Gastroesophageal sphincter (tissue), 4 donors: Measurements from ENCODE around the gene ARMC9. TPM values are rescaled to one million over a fixed set of nuclear protein-coding genes. Genes with fewer than 3 reads are reported as not detected.

Experiments
- ATAC-seq: fragments of 150-250 bp; one replicate; pipeline ENCODE4 v1.9.1; 2016; ENCODE audit warnings: mild to moderate bottlenecking, moderate library complexity
- H3K27ac ChIP-seq, 4 donors: fragments of 200-600 bp; sonication (generic) in 3 of 4; 1 replicate in 3 of 4; 2 replicates in 1 of 4; pipeline ENCODE4 v1.5.1; 2016 to 2019
- H3K27me3 ChIP-seq: fragments of 200-600 bp; sonication (generic); one replicate; pipeline ENCODE4 v1.5.1; 2019
- H3K36me3 ChIP-seq, 2 donors: fragments of 200-600 bp; sonication (generic); one replicate each; pipeline ENCODE4 v1.5.1; 2019; ENCODE audit warnings: control low read depth in 1 of 2
- H3K4me1 ChIP-seq, 3 donors: fragments of 200-600 bp; sonication (generic); 1 replicate in 2 of 3; 2 replicates in 1 of 3; pipeline ENCODE4 v1.5.1; 2016 to 2019; ENCODE audit warnings: control low read depth in 2 of 3
- H3K4me3 ChIP-seq, 2 donors: fragments of 200-600 bp; sonication (generic); one replicate each; pipeline ENCODE4 v1.5.1; 2019; ENCODE audit warnings: mild to moderate bottlenecking in 1 of 2, moderate library complexity in 1 of 2
- H3K9me3 ChIP-seq, 3 donors: fragments of 200-600 bp; sonication (generic); one replicate each; pipeline ENCODE4 v1.5.1; 2017 to 2019; ENCODE audit warnings: control low read depth in 2 of 3
- CTCF ChIP-seq, 4 experiments: fragments of 200-600 bp in 2 of 4; fragments of 450-650 bp in 2 of 4; sonication (generic) in 1 of 4; IDR thresholded peaks; one replicate each; pipeline ENCODE4 v1.5.1; 2017 to 2019; ENCODE audit warnings: antibody characterized with exemption in 4 of 4, mild to moderate bottlenecking in 2 of 4, moderate library complexity in 2 of 4
- EP300 ChIP-seq: sonication (generic); formaldehyde crosslinking; IDR thresholded peaks from one replicate; pipeline ENCODE4 v1.6.1; 2017; ENCODE audit warnings: antibody characterized with exemption, mild to moderate bottlenecking
- POLR2A ChIP-seq, 2 donors: fragments of 450-650 bp; IDR thresholded peaks; one replicate each; pipeline ENCODE4 v1.6.1; 2017; ENCODE audit warnings: antibody characterized with exemption in 2 of 2, mild to moderate bottlenecking in 2 of 2, moderate library complexity in 1 of 2
- POLR2AphosphoS5 ChIP-seq: sonication (generic); formaldehyde crosslinking; IDR thresholded peaks from one replicate; pipeline ENCODE4 v1.6.1; 2017; ENCODE audit warnings: antibody characterized with exemption
- WGBS, 2 donors: methylation state at CpG; one replicate each; pipeline ENCODE4 v1.1.5; 2018; ENCODE audit warnings: low coverage in 1 of 2; 5-methylcytosine and 5-hydroxymethylcytosine counted together
- total RNA-seq, 4 donors: library from RNA; depleted of rRNA; stranded (reverse); fragments of >200 nt; gene quantifications; one replicate each; pipeline ENCODE4 v1.1.0, GENCODE V29; 2016

Gene ARMC9
- total RNA-seq, 4 donors from 2014 or later = 69.6 to 298 (median 152) TPM

GRCh38 chr2:231294571-231295362, 96.3 kb downstream of the ARMC9 start:
- 75 to 78% methylated on average over 6 to 9 of the region's 10 CpGs for WGBS, 2 donors
- no peaks in the 10 kb centered on the region for H3K27me3 ChIP-seq
- peak; percentile 32 for ATAC-seq
- H3K4me1 ChIP-seq = peaks cover 0 to 9% (median 0%) of the 10 kb centered on the region in 3 donors
- H3K9me3 ChIP-seq = no peaks in the 10 kb centered on the region
- H3K27ac ChIP-seq = no peak overlapping the region
- TF ChIP-seq CTCF (IDR thresholded peaks at IDR 0.05) (no peak), POLR2AphosphoS5 (no peak), POLR2A (IDR thresholded peaks at IDR 0.05) (no peak), EP300 (no peak)
- peaks cover 0 to 93% of the 10 kb centered on the region in 2 donors for H3K36me3 ChIP-seq
- no peak overlapping the region for H3K4me3 ChIP-seq

- no peak overlapping the region for H3K27ac ChIP-seq
- 80 to 96% methylated on average over 4 to 5 of the region's 8 CpGs for WGBS, 2 donors
- no peaks in the 10 kb centered on the region for H3K27me3 ChIP-seq
- no peak for ATAC-seq
- H3K4me3 ChIP-seq = no peak overlapping the region
- peaks cover 0 to 9% (median 0%) of the 10 kb centered on the region in 3 donors for H3K4me1 ChIP-seq
- no peak for TF ChIP-seq CTCF (IDR thresholded peaks at IDR 0.05)
- H3K9me3 ChIP-seq = no peaks in the 10 kb centered on the region
- H3K36me3 ChIP-seq = peaks cover 0 to 90% of the 10 kb centered on the region in 2 donors
Observed at GRCh38 chr2:231295363-231295655, 96.9 kb downstream of the ARMC9 start.

- Histone ChIP-seq H3K36me3 (peaks cover 0 to 89% of the 10 kb centered on the region in 2 donors), H3K27me3 (no peaks in the 10 kb centered on the region), H3K9me3 (no peaks in the 10 kb centered on the region), H3K4me3 (no peak overlapping the region), H3K4me1 (peaks cover 0 to 6% (median 0%) of the 10 kb centered on the region in 3 donors), H3K27ac (no peak overlapping the region)
- ATAC-seq = no peak
- 78 to 79% methylated on average over 3 to 4 of the region's 13 CpGs for WGBS, 2 donors
- no peak for TF ChIP-seq CTCF (IDR thresholded peaks at IDR 0.05)
- TF ChIP-seq POLR2AphosphoS5 = no peak
- no peak for TF ChIP-seq POLR2A (IDR thresholded peaks at IDR 0.05)
- no peak for TF ChIP-seq EP300
Observed at GRCh38 chr2:231296401-231296974, 98.1 kb downstream of the ARMC9 start.

- TF ChIP-seq CTCF (IDR thresholded peaks at IDR 0.05) = peak; percentile 23 to 52 (median 42)
- no peak for TF ChIP-seq POLR2A (IDR thresholded peaks at IDR 0.05)
Observed at GRCh38 chr2:231297108-231297908, 98.9 kb downstream of the ARMC9 start.

More at GRCh38 chr2:231297108-231297908, 98.9 kb downstream of the ARMC9 start:
- Histone ChIP-seq H3K4me3 (no peak overlapping the region), H3K36me3 (peaks cover 0 to 81% of the 10 kb centered on the region in 2 donors), H3K4me1 (peaks cover 0 to 6% (median 0%) of the 10 kb centered on the region in 3 donors), H3K27me3 (no peaks in the 10 kb centered on the region), H3K9me3 (no peaks in the 10 kb centered on the region), H3K27ac (no peak overlapping the region)
- WGBS, 2 donors = 57 to 60% methylated on average over 12 of the region's 12 CpGs
- peak; percentile 42 for ATAC-seq
